Dermis blood vessel endothelial cell (primary cell): ENCODE results near the gene TANC2. TPM values are rescaled to one million over a fixed set of nuclear protein-coding genes. Genes with fewer than 3 reads are reported as not detected.

ENCODE experiments used
- DNase-seq: peaks from one replicate; pipeline ENCODE4 v3.0.0; 2010
- total RNA-seq: library from RNA; depleted of rRNA; stranded (reverse); fragments of >200 nt; gene quantifications from 2 replicates; pipeline ENCODE4 v1.2.3, GENCODE V29; 2014

The TANC2 gene
- total RNA-seq, 1 donor from 2014 or later, result 36.9 TPM

DNA sequence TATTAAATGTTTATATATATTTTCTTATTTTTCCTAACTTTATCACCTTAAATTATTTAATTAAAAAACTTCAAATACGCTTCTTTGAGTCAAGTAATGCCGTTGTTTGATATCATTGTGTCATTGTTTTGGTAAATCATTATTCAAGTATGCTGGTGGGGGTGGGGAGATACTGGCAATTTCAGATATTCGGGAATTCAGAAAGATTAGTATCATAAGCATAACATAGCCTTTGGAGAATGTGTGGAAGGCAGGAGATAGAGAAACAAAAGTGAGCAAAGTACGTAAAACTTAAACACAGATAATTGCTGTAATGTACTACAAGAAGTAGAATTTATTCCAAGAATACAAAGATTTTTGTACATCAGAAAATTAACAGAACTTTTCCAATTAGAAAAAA, 49.8 kb downstream of the TANC2 start:
- no peak for DNase-seq

Other genes starting within 250 kb of the TANC2 start
- not detected in 2 replicates for gene MARCHF10, start 157.9 kb upstream of the TANC2 start, total RNA-seq